ENCODE results near the gene LIMS3.
"Not testable (repeated sequence)": the region's sequence is repeated elsewhere in the genome, so short reads cannot be mapped to it uniquely, and the experiment has no call there.

LIMS3 gene

GRCh38 chr2:109898462-109899336 is at the start of gene LIMS3:
LIMS3 (plus strand) TSS chr2:109898688; CDS start chr2:109898729, 41 bp downstream.
- not testable (repeated sequence) for DNase-seq (ENCODE audit: low spot score)

GRCh38 chr2:109871129-109871751 is 27.2 kb upstream of the LIMS3 start:
- not testable (repeated sequence) for DNase-seq (ENCODE audit: low spot score)

- not testable (repeated sequence) for DNase-seq (ENCODE audit: low spot score)
Measured at GRCh38 chr2:109876625-109877024, 21.9 kb upstream of the LIMS3 start.

- DNase-seq (ENCODE audit: low spot score), result not testable (repeated sequence)
Measured at GRCh38 chr2:109882112-109882511, 16.4 kb upstream of the LIMS3 start.

GRCh38 chr2:109888414-109888813 is 10.1 kb upstream of the LIMS3 start:
- DNase-seq (ENCODE audit: low spot score), result not testable (repeated sequence)

GRCh38 chr2:109889909-109890308 is 8.6 kb upstream of the LIMS3 start:
- DNase-seq (ENCODE audit: low spot score), result not testable (repeated sequence)

- DNase-seq (ENCODE audit: low spot score), result not testable (repeated sequence)
Measured at GRCh38 chr2:109891024-109891423, 7.5 kb upstream of the LIMS3 start.

GRCh38 chr2:109893736-109894135 is 4.8 kb upstream of the LIMS3 start:
- DNase-seq (ENCODE audit: low spot score), result not testable (repeated sequence)

- DNase-seq (ENCODE audit: low spot score), result not testable (repeated sequence)
Measured at GRCh38 chr2:109894141-109894540, 4.3 kb upstream of the LIMS3 start.

- not testable (repeated sequence) for DNase-seq (ENCODE audit: low spot score)
Measured at GRCh38 chr2:109895090-109895869, 3.2 kb upstream of the LIMS3 start.

GRCh38 chr2:109896212-109896611 is 2.3 kb upstream of the LIMS3 start:
- not testable (repeated sequence) for DNase-seq (ENCODE audit: low spot score)

- DNase-seq (ENCODE audit: low spot score), result not testable (repeated sequence)
Measured at GRCh38 chr2:109897769-109898461, 573 bp upstream of the LIMS3 start.

- DNase-seq (ENCODE audit: low spot score), result not testable (repeated sequence)
Measured at GRCh38 chr2:109905796-109906195, 7.3 kb downstream of the LIMS3 start.

GRCh38 chr2:109908626-109909025 is 10.1 kb downstream of the LIMS3 start:
- DNase-seq (ENCODE audit: low spot score), result not testable (repeated sequence)

- DNase-seq (ENCODE audit: low spot score), result not testable (repeated sequence)
Measured at GRCh38 chr2:109910789-109911188, 12.3 kb downstream of the LIMS3 start.

- DNase-seq (ENCODE audit: low spot score), result not testable (repeated sequence)
Measured at GRCh38 chr2:109913911-109914310, 15.4 kb downstream of the LIMS3 start.

GRCh38 chr2:109914552-109914951 is 16.1 kb downstream of the LIMS3 start:
- not testable (repeated sequence) for DNase-seq (ENCODE audit: low spot score)

GRCh38 chr2:109915830-109916229 is 17.3 kb downstream of the LIMS3 start:
- DNase-seq (ENCODE audit: low spot score), result not testable (repeated sequence)

GRCh38 chr2:109920162-109920561 is 21.7 kb downstream of the LIMS3 start:
- DNase-seq (ENCODE audit: low spot score), result not testable (repeated sequence)

GRCh38 chr2:109921543-109922384 is 23.3 kb downstream of the LIMS3 start:
- not testable (repeated sequence) for DNase-seq (ENCODE audit: low spot score)

GRCh38 chr2:109924481-109924880 is 26.0 kb downstream of the LIMS3 start:
- DNase-seq (ENCODE audit: low spot score), result not testable (repeated sequence)
